HepG2 (cell line): ENCODE measurements around the gene MSL2. TPM values are rescaled to one million over a fixed set of nuclear protein-coding genes. Genes with fewer than 3 reads are reported as not detected.

Experiments used
- EZH2 ChIP-seq: conservative IDR thresholded peaks from 2 replicates; pipeline ENCODE4 v1.6.1; 2012; ENCODE audit warnings: mild to moderate bottlenecking, low read depth, low read length, moderate library complexity
- SRSF9 ChIP-seq: fragments of 200-400 bp; formaldehyde crosslinking; IDR thresholded peaks from 2 replicates; pipeline ENCODE4 v1.6.1; 2018; ENCODE audit warnings: borderline replicate concordance, mild to moderate bottlenecking, low read depth, low read length; ENCODE audit not compliant: insufficient read depth, poor library complexity, severe bottlenecking
- STAT6 ChIP-seq: sonication (generic); formaldehyde crosslinking; IDR thresholded peaks from 2 replicates; pipeline ENCODE4 v1.4.0; 2020; ENCODE audit warnings: missing genetic modification reagents, mild to moderate bottlenecking, borderline replicate concordance
- TFDP1 ChIP-seq: IDR thresholded peaks from 2 replicates; pipeline ENCODE4 v1.6.1; 2016; ENCODE audit warnings: missing compliant biosample characterization, missing genetic modification reagents, borderline replicate concordance
- THAP9 ChIP-seq: sonication (generic); formaldehyde crosslinking; IDR thresholded peaks from 2 replicates; pipeline ENCODE4; 2020; ENCODE audit warnings: missing genetic modification reagents, mild to moderate bottlenecking, borderline replicate concordance
- ZNF318 ChIP-seq: sonication (generic); formaldehyde crosslinking; IDR thresholded peaks from 2 replicates; pipeline ENCODE4 v1.4.0; 2020; ENCODE audit warnings: mild to moderate bottlenecking, missing genetic modification reagents
- ZNF770 ChIP-seq: sonication (generic); formaldehyde crosslinking; IDR thresholded peaks from 2 replicates; pipeline ENCODE4 v1.5.0; 2020; ENCODE audit warnings: mild to moderate bottlenecking, missing genetic modification reagents
- polyA plus RNA-seq, 8 experiments: library from polyadenylated mRNA; depleted of rRNA in 3 of 8; stranded (reverse) in 7 of 8; unstranded in 1 of 8; fragments of >200 nt; fragmentation: Illumina TruSeq in 4 of 8; extraction: Trizol in 4 of 8; gene quantifications; 2 replicates each; pipeline versions ENCODE4 v1.2.1 to v1.2.3, GENCODE V29; 2011 to 2016; ENCODE audit warnings: low read depth in 4 of 8, missing spikeins in 1 of 8, mixed read lengths in 1 of 8; ENCODE audit not compliant: insufficient read depth in 1 of 8
- total RNA-seq, 5 experiments: library from RNA; depleted of rRNA; stranded (reverse); fragments of >200 nt; fragmentation: Illumina TruSeq; extraction: Trizol; gene quantifications; 2 replicates each; pipeline ENCODE4 v1.2.3, GENCODE V29; 2016; ENCODE audit warnings: low read depth in 1 of 5

MSL2 gene
- total and polyA plus RNA-seq, 2 of the 13 experiments (the other 11 are each of a cell fraction or from before 2014, with no cell fraction given): 6.9 to 11.7 TPM

- peak; percentile 97 for TF ChIP-seq THAP9
- peak; percentile 80 for TF ChIP-seq ZNF318 (CRISPR knock-in tag)
- no peak for TF ChIP-seq SRSF9
- TF ChIP-seq ZNF770 (CRISPR knock-in tag): peak; percentile 83
- no peak for TF ChIP-seq EZH2
- TF ChIP-seq TFDP1 (CRISPR knock-in tag): peak; percentile 97
- peak; percentile 81; the same call in 1 of the 2 replicates for TF ChIP-seq STAT6 (CRISPR knock-in tag)
These were observed 445 bp upstream of the MSL2 start (continued) for GRCh38 chr3:136196401-136197158.
